ENCODE measurements around the gene KCP.

Gene KCP

GRCh38 chr7:128871050-128871449, 39.5 kb downstream of the KCP start:
- Histone ChIP-seq H3K36me3 (ENCODE audit: insufficient read depth, low read length) (no peaks in the 10 kb centered on the region), H3K4me2 (ENCODE audit: low read depth, low read length, poor library complexity, severe bottlenecking) (no peak overlapping the region), H3K9me2 (replicated peaks; ENCODE audit: low read depth, low read length) (no peaks in the 10 kb centered on the region), H3F3A (ENCODE audit: low read depth) (no peaks in the 10 kb centered on the region), H3K9me3 (ENCODE audit: insufficient read depth, low read depth, low read length) (no peaks in the 10 kb centered on the region), H4K20me1 (ENCODE audit: insufficient read depth, low read length, poor library complexity, severe bottlenecking) (no peaks in the 10 kb centered on the region), H3K9ac (ENCODE audit: low read depth, low read length, poor library complexity, severe bottlenecking) (no peak overlapping the region), H3K27me3 (ENCODE audit: insufficient read depth, low read length, poor library complexity, severe bottlenecking) (no peaks in the 10 kb centered on the region), H3K79me2 (ENCODE audit: insufficient read depth, low read length) (peaks cover 4% of the 10 kb centered on the region; the same call in 1 of the 2 replicates), H3K4me3 (ENCODE audit: low read length, poor library complexity, severe bottlenecking) (no peak overlapping the region), H3K4me1 (ENCODE audit: insufficient read depth, low read length, poor library complexity, severe bottlenecking) (peaks cover 11% of the 10 kb centered on the region), H2AFZ (ENCODE audit: low read length) (no peak overlapping the region)
- TF ChIP-seq CTCF (conservative IDR thresholded peaks at IDR 0.05; ENCODE audit: low read length) (no peak), EZH2phosphoT487 (IDR thresholded peaks at IDR 0.05; ENCODE audit: borderline replicate concordance) (no peak)

- Histone ChIP-seq H3K9me2 (replicated peaks; ENCODE audit: low read depth, low read length) (no peaks in the 10 kb centered on the region), H3K4me2 (ENCODE audit: low read depth, low read length, poor library complexity, severe bottlenecking) (peak overlapping the region; percentile 82), H3K4me3 (ENCODE audit: low read length, poor library complexity, severe bottlenecking) (peak overlapping the region; percentile 71), H3F3A (ENCODE audit: low read depth) (no peaks in the 10 kb centered on the region), H3K9me3 (ENCODE audit: insufficient read depth, low read depth, low read length) (no peaks in the 10 kb centered on the region), H3K4me1 (ENCODE audit: insufficient read depth, low read length, poor library complexity, severe bottlenecking) (peaks cover 11% of the 10 kb centered on the region), H3K27me3 (ENCODE audit: insufficient read depth, low read length, poor library complexity, severe bottlenecking) (no peaks in the 10 kb centered on the region), H2AFZ (ENCODE audit: low read length) (peak overlapping the region; percentile 59), H4K20me1 (ENCODE audit: insufficient read depth, low read length, poor library complexity, severe bottlenecking) (no peaks in the 10 kb centered on the region), H3K9ac (ENCODE audit: low read depth, low read length, poor library complexity, severe bottlenecking) (peak overlapping the region; percentile 72), H3K36me3 (ENCODE audit: insufficient read depth, low read length) (no peaks in the 10 kb centered on the region), H3K79me2 (ENCODE audit: insufficient read depth, low read length) (peaks cover 11% of the 10 kb centered on the region; the same call in 1 of the 2 replicates)
- TF ChIP-seq EZH2phosphoT487 (IDR thresholded peaks at IDR 0.05; ENCODE audit: borderline replicate concordance) (no peak), CTCF (conservative IDR thresholded peaks at IDR 0.05; ENCODE audit: low read length) (no peak)
Observed at GRCh38 chr7:128869944-128870285, 40.6 kb downstream of the KCP start.

- peaks cover 11% of the 10 kb centered on the region for H3K4me1 ChIP-seq (ENCODE audit: insufficient read depth, low read length, poor library complexity, severe bottlenecking)
- H3K4me2 ChIP-seq (ENCODE audit: low read depth, low read length, poor library complexity, severe bottlenecking): peak overlapping the region; percentile 82
- H3K9me2 ChIP-seq (replicated peaks; ENCODE audit: low read depth, low read length): no peaks in the 10 kb centered on the region
- H3K36me3 ChIP-seq (ENCODE audit: insufficient read depth, low read length): no peaks in the 10 kb centered on the region
- H3F3A ChIP-seq (ENCODE audit: low read depth): no peaks in the 10 kb centered on the region
- H3K9ac ChIP-seq (ENCODE audit: low read depth, low read length, poor library complexity, severe bottlenecking): peak overlapping the region; percentile 72
- H3K27me3 ChIP-seq (ENCODE audit: insufficient read depth, low read length, poor library complexity, severe bottlenecking): no peaks in the 10 kb centered on the region
- H3K9me3 ChIP-seq (ENCODE audit: insufficient read depth, low read depth, low read length): no peaks in the 10 kb centered on the region
- peaks cover 13% of the 10 kb centered on the region; the same call in 1 of the 2 replicates for H3K79me2 ChIP-seq (ENCODE audit: insufficient read depth, low read length)
- no peak; the same call in 1 of the 2 replicates for TF ChIP-seq CTCF (conservative IDR thresholded peaks at IDR 0.05; ENCODE audit: low read length)
- H3K4me3 ChIP-seq (ENCODE audit: low read length, poor library complexity, severe bottlenecking): peak overlapping the region; percentile 71
- peak overlapping the region; percentile 59 for H2AFZ ChIP-seq (ENCODE audit: low read length)
- H4K20me1 ChIP-seq (ENCODE audit: insufficient read depth, low read length, poor library complexity, severe bottlenecking): no peaks in the 10 kb centered on the region
Observed at GRCh38 chr7:128869138-128869943, 41.2 kb downstream of the KCP start.
